MCF 10A (cell line): Measurements from ENCODE around the gene HSF4. TPM values are rescaled to one million over a fixed set of nuclear protein-coding genes. Genes with fewer than 3 reads are reported as not detected.

Experiments
- BruUV-seq: library from RNA; stranded (reverse); fragments of 400-500 nt; replicated peaks from 2 replicates; lab custom pipeline; 2021; lab: Mats Ljungman, UMichigan
- CTCF ChIA-PET: fragments of 300-600 bp; sonication (Branson Sonifier 250); formaldehyde crosslinking; extraction: SDS; loops from one replicate; lab custom pipeline; 2021; ENCODE audit warnings: antibody characterized with exemption, inconsistent platforms; lab: Yijun Ruan, JAX
- POLR2A ChIA-PET: fragments of 300-600, 350-650 bp; sonication (Branson Sonifier 250); formaldehyde crosslinking; extraction: SDS; loops from one replicate; lab custom pipeline; 2020; ENCODE audit warnings: antibody characterized with exemption, inconsistent platforms; lab: Yijun Ruan, JAX
- DNase-seq: peaks from one replicate; pipeline ENCODE4 v3.0.0-alpha.2; 2018; ENCODE audit not compliant: unreplicated experiment
- H3K27ac Mint-ChIP-seq: one replicate; pipeline ENCODE4 v1.8.0; 2022; ENCODE audit warnings: mild to moderate bottlenecking, low read depth, mixed read lengths; ENCODE audit not compliant: unreplicated experiment
- H3K27me3 Mint-ChIP-seq: one replicate; pipeline ENCODE4 v1.8.0; 2022; ENCODE audit warnings: mixed read lengths; ENCODE audit not compliant: insufficient read depth, unreplicated experiment
- H3K36me3 Mint-ChIP-seq: one replicate; pipeline ENCODE4 v1.8.0; 2022; ENCODE audit warnings: mild to moderate bottlenecking, moderate library complexity, mixed read lengths; ENCODE audit not compliant: insufficient read depth, unreplicated experiment
- H3K4me1 Mint-ChIP-seq: one replicate; pipeline ENCODE4 v1.8.0; 2022; ENCODE audit warnings: mixed read lengths; ENCODE audit not compliant: insufficient read depth, unreplicated experiment
- H3K4me3 Mint-ChIP-seq: one replicate; pipeline ENCODE4 v1.8.0; 2022; ENCODE audit warnings: mild to moderate bottlenecking, moderate library complexity, mixed read lengths; ENCODE audit not compliant: unreplicated experiment
- H3K9me3 Mint-ChIP-seq: one replicate; pipeline ENCODE4 v1.8.0; 2022; ENCODE audit warnings: mixed read lengths; ENCODE audit not compliant: unreplicated experiment
- CTCF ChIP-seq: fragments of 200-600 bp; IDR thresholded peaks from one replicate; pipeline ENCODE4 v1.8.0; 2022; ENCODE audit warnings: antibody characterized with exemption, mild to moderate bottlenecking; ENCODE audit not compliant: unreplicated experiment
- intact Hi-C: fragments of 100-400 bp; cut with micrococcal nuclease; formaldehyde crosslinking; loops from 2 replicates; pipeline ENCODE4 v1.14.1; 2022
- total RNA-seq: library from RNA; stranded (reverse); gene quantifications from 2 replicates; pipeline ENCODE4 v1.2.3, GENCODE V29; 2022

HSF4 gene
- total RNA-seq, 1 experiment from 2014 or later = 34.3 TPM

GRCh38 chr16:67146523-67147357 is 17.8 kb upstream of the HSF4 start:
- Mint-ChIP-seq H3K4me3 (no peak overlapping the region), H3K27me3 (no peaks in the 10 kb centered on the region), H3K36me3 (peaks cover 56% of the 10 kb centered on the region), H3K4me1 (peaks cover 7% of the 10 kb centered on the region), H3K9me3 (no peaks in the 10 kb centered on the region), H3K27ac (no peak overlapping the region)
- intact Hi-C loops = no loop called here
- no peak for DNase-seq
- BruUV-seq = no TSS peak
- TF ChIP-seq CTCF = no peak
- ChIA-PET POLR2A (interaction anchor here (1.0 to 1.1 kb wide), 2 partner anchors 8 to 14 kb away, joined by 3 to 4 read pairs; partner anchors contain the start of genes FBXL8 and TRADD), CTCF (interaction anchor here (0.6 to 1.4 kb wide), 5 partner anchors 8 to 64 kb away, joined by 3 to 4 read pairs (median 3); no protein-coding TSS in a partner anchor)

GRCh38 chr16:67147437-67148140 is 17.0 kb upstream of the HSF4 start:
- ChIA-PET POLR2A (interaction anchor here (1.0 to 1.1 kb wide), 2 partner anchors 9 to 13 kb away, joined by 3 to 4 read pairs; partner anchors contain the start of genes FBXL8 and TRADD), CTCF (interaction anchor here (0.6 to 1.0 kb wide), 3 partner anchors 9 to 132 kb away, joined by 3 read pairs; no protein-coding TSS in a partner anchor)
- Mint-ChIP-seq H3K9me3 (no peaks in the 10 kb centered on the region), H3K4me1 (peaks cover 7% of the 10 kb centered on the region), H3K36me3 (peaks cover 56% of the 10 kb centered on the region), H3K4me3 (no peak overlapping the region), H3K27me3 (no peaks in the 10 kb centered on the region), H3K27ac (no peak overlapping the region)
- intact Hi-C loops = no loop called here
- DNase-seq = no peak
- no TSS peak for BruUV-seq
- no peak for TF ChIP-seq CTCF

- Mint-ChIP-seq H3K27me3 (no peaks in the 10 kb centered on the region), H3K9me3 (no peaks in the 10 kb centered on the region), H3K4me3 (no peak overlapping the region), H3K36me3 (peaks cover 58% of the 10 kb centered on the region), H3K4me1 (peaks cover 10% of the 10 kb centered on the region), H3K27ac (no peak overlapping the region)
- TF ChIP-seq CTCF = no peak
- no peak for DNase-seq
- ChIA-PET POLR2A (no interaction called here), CTCF (no interaction called here)
- BruUV-seq = no TSS peak
- intact Hi-C loops = no loop called here
Measured at GRCh38 chr16:67148221-67148620, 16.3 kb upstream of the HSF4 start.
